Astrocyte (in vitro differentiated cells and primary cell): ENCODE measurements around the gene MET. TPM values are rescaled to one million over a fixed set of nuclear protein-coding genes. Genes with fewer than 3 reads are reported as not detected.
A peak's percentile ranks its signal among the peaks of the same experiment; 100 is the strongest.

Source experiments
- DNase-seq: peaks from one replicate; pipeline ENCODE4 v3.0.0-alpha.2; 2010; ENCODE audit warnings: low read depth
- FAIRE-seq: peaks from 2 replicates; lab custom pipeline; 2011; peaks lifted over from hg19 to GRCh38; lab: Jason Lieb, UNC
- H2AFZ ChIP-seq: 2 replicates; pipeline ENCODE4 v1.6.0; 2012; ENCODE audit warnings: low read depth, low read length, inconsistent platforms
- H3K27ac ChIP-seq: 2 replicates; pipeline ENCODE4 v1.5.1; 2011; ENCODE audit warnings: low read depth, low read length, inconsistent platforms
- H3K27me3 ChIP-seq: 2 replicates; pipeline ENCODE4 v1.6.0; 2011; ENCODE audit warnings: low read length, inconsistent platforms; ENCODE audit not compliant: insufficient read depth
- H3K36me3 ChIP-seq: 2 replicates; pipeline ENCODE4 v1.5.1; 2011; ENCODE audit warnings: low read length, inconsistent platforms; ENCODE audit not compliant: insufficient read depth
- H3K4me1 ChIP-seq: 2 replicates; pipeline ENCODE4 v1.5.1; 2011; ENCODE audit warnings: low read length, inconsistent platforms; ENCODE audit not compliant: insufficient read depth
- H3K4me2 ChIP-seq: 2 replicates; pipeline ENCODE4 v1.6.0; 2012; ENCODE audit warnings: low read length, inconsistent platforms
- H3K4me3 ChIP-seq: 2 replicates; pipeline ENCODE4 v1.5.1; 2011; ENCODE audit warnings: low read depth, mild to moderate bottlenecking, low read length, inconsistent platforms; ENCODE audit not compliant: insufficient read depth
- H3K79me2 ChIP-seq: 2 replicates; pipeline ENCODE4 v1.6.0; 2012; ENCODE audit warnings: mild to moderate bottlenecking, low read length, inconsistent platforms; ENCODE audit not compliant: insufficient read depth
- H3K9ac ChIP-seq: 2 replicates; pipeline ENCODE4 v1.6.0; 2012; ENCODE audit warnings: mild to moderate bottlenecking, low read length, inconsistent platforms
- H3K9me3 ChIP-seq: 2 replicates; pipeline ENCODE4 v1.5.1; 2012; ENCODE audit warnings: low read depth, mild to moderate bottlenecking, low read length, inconsistent platforms; ENCODE audit not compliant: insufficient read depth
- H4K20me1 ChIP-seq: 2 replicates; pipeline ENCODE4 v1.6.0; 2012; ENCODE audit warnings: low read length, inconsistent platforms; ENCODE audit not compliant: insufficient read depth
- H3K27ac Mint-ChIP-seq: one replicate; pipeline ENCODE4 v1.8.0; 2021; ENCODE audit warnings: mild to moderate bottlenecking, mixed read lengths; ENCODE audit not compliant: unreplicated experiment
- H3K27me3 Mint-ChIP-seq: one replicate; pipeline ENCODE4 v1.8.0; 2021; ENCODE audit warnings: low read depth, mixed read lengths; ENCODE audit not compliant: unreplicated experiment
- H3K36me3 Mint-ChIP-seq: one replicate; pipeline ENCODE4 v1.8.0; 2021; ENCODE audit warnings: low read depth, mixed read lengths; ENCODE audit not compliant: unreplicated experiment
- H3K4me1 Mint-ChIP-seq: one replicate; pipeline ENCODE4 v1.8.0; 2021; ENCODE audit warnings: low read depth, mixed read lengths; ENCODE audit not compliant: unreplicated experiment
- H3K4me3 Mint-ChIP-seq: one replicate; pipeline ENCODE4 v1.8.0; 2021; ENCODE audit warnings: mild to moderate bottlenecking, moderate library complexity, mixed read lengths; ENCODE audit not compliant: unreplicated experiment
- H3K9me3 Mint-ChIP-seq: one replicate; pipeline ENCODE4 v1.8.0; 2021; ENCODE audit warnings: mild to moderate bottlenecking, mixed read lengths; ENCODE audit not compliant: unreplicated experiment
- CTCF ChIP-seq: IDR thresholded peaks from 2 replicates; pipeline ENCODE4 v1.5.1; 2011; ENCODE audit warnings: low read depth, mild to moderate bottlenecking, inconsistent platforms, low read length, moderate library complexity; ENCODE audit not compliant: insufficient read depth
- EZH2 ChIP-seq: IDR thresholded peaks from 2 replicates; pipeline ENCODE4 v1.6.1; 2012; ENCODE audit warnings: mild to moderate bottlenecking, low read length, inconsistent platforms; ENCODE audit not compliant: insufficient read depth
- total RNA-seq: library from RNA; stranded (reverse); gene quantifications from 2 replicates; pipeline ENCODE4 v1.2.1, GENCODE V29; 2021

MET gene
- total RNA-seq, 1 donor from 2014 or later, result 8.2 TPM

- no peak for TF ChIP-seq EZH2
- no peak for TF ChIP-seq CTCF
- Mint-ChIP-seq H3K27ac (no peak overlapping the region), H3K4me1 (peaks cover 24% of the 10 kb centered on the region), H3K36me3 (no peaks in the 10 kb centered on the region), H3K27me3 (no peaks in the 10 kb centered on the region), H3K4me3 (no peak overlapping the region), H3K9me3 (peaks cover 3% of the 10 kb centered on the region)
- FAIRE-seq (no peak), DNase-seq (no peak)
- Histone ChIP-seq H3K9me3 (no peaks in the 10 kb centered on the region), H3K36me3 (peaks cover 3% of the 10 kb centered on the region), H3K79me2 (peaks cover 58% of the 10 kb centered on the region), H4K20me1 (no peaks in the 10 kb centered on the region), H3K4me3 (no peak overlapping the region), H3K27me3 (no peaks in the 10 kb centered on the region), H2AFZ (no peak overlapping the region), H3K9ac (no peak overlapping the region), H3K4me2 (no peak overlapping the region), H3K27ac (no peak overlapping the region), H3K4me1 (peaks cover 32% of the 10 kb centered on the region)
Measured at GRCh38 chr7:116686812-116687419, 14.9 kb downstream of the MET start.

GRCh38 chr7:116687801-116688201, 15.8 kb downstream of the MET start:
- DNase-seq (peak; percentile 86), FAIRE-seq (peak; percentile 95)
- Histone ChIP-seq H3K9ac (peak overlapping the region; percentile 15), H3K4me1 (peaks cover 39% of the 10 kb centered on the region), H3K27me3 (no peaks in the 10 kb centered on the region), H3K36me3 (peaks cover 3% of the 10 kb centered on the region), H3K9me3 (no peaks in the 10 kb centered on the region), H4K20me1 (no peaks in the 10 kb centered on the region), H3K27ac (peak overlapping the region; percentile 60), H2AFZ (peak overlapping the region; percentile 42), H3K79me2 (peaks cover 53% of the 10 kb centered on the region), H3K4me2 (peak overlapping the region; percentile 72), H3K4me3 (no peak overlapping the region)
- H3K9me3 Mint-ChIP-seq, result peaks cover 3% of the 10 kb centered on the region
- peaks cover 33% of the 10 kb centered on the region for H3K4me1 Mint-ChIP-seq
- peak overlapping the region; percentile 80 for H3K27ac Mint-ChIP-seq
- TF ChIP-seq EZH2 (no peak), CTCF (no peak)
- H3K36me3 Mint-ChIP-seq, result no peaks in the 10 kb centered on the region
- H3K4me3 Mint-ChIP-seq, result no peak overlapping the region
- no peaks in the 10 kb centered on the region for H3K27me3 Mint-ChIP-seq

GRCh38 chr7:116689790-116690259, 17.8 kb downstream of the MET start:
- Mint-ChIP-seq H3K36me3 (no peaks in the 10 kb centered on the region), H3K27me3 (no peaks in the 10 kb centered on the region), H3K9me3 (peaks cover 3% of the 10 kb centered on the region), H3K4me1 (peaks cover 33% of the 10 kb centered on the region), H3K27ac (peak overlapping the region; percentile 77), H3K4me3 (no peak overlapping the region)
- Histone ChIP-seq H3K4me2 (peak overlapping the region; percentile 12), H3K9me3 (no peaks in the 10 kb centered on the region), H3K36me3 (peaks cover 3% of the 10 kb centered on the region), H3K4me1 (peaks cover 47% of the 10 kb centered on the region), H2AFZ (no peak overlapping the region), H4K20me1 (no peaks in the 10 kb centered on the region), H3K79me2 (peaks cover 46% of the 10 kb centered on the region), H3K9ac (no peak overlapping the region), H3K27ac (peak overlapping the region; percentile 32), H3K4me3 (no peak overlapping the region), H3K27me3 (no peaks in the 10 kb centered on the region)
- TF ChIP-seq CTCF (no peak), EZH2 (no peak)
- DNase-seq (peak; percentile 73), FAIRE-seq (no peak)
